ENCODE measurements around the gene SLC29A1.

- peak in 2 of 3 experiments; percentile 22 to 35; a peak in 1 of 6 replicates for TF ChIP-seq CTCF (IDR thresholded peaks at IDR 0.05 in 2 of 3, conservative IDR thresholded peaks at IDR 0.05 in 1 of 3; ENCODE audit: insufficient read depth in 2 of 3, low read depth in 1 of 3, low read length in 3 of 3)
- no peak for TF ChIP-seq ATF2 (CRISPR knock-in tag; IDR thresholded peaks at IDR 0.05)
- TF ChIP-seq U2AF2 (optimal IDR thresholded peaks at IDR 0.05; ENCODE audit: low read depth, low read length) = no peak
- TF ChIP-seq USF2 (CRISPR knock-in tag; IDR thresholded peaks at IDR 0.05) = no peak
- no peak for TF ChIP-seq MAX (CRISPR knock-in tag; IDR thresholded peaks at IDR 0.05)
- TF ChIP-seq CHAMP1 (IDR thresholded peaks at IDR 0.05) = no peak
Measured at GRCh38 chr6:44235891-44236516, 12.6 kb downstream of the SLC29A1 start.
